Upper lobe of left lung (tissue), 4 donors: ENCODE data around the gene SPG7.

Experiments used
- EP300 ChIP-seq, 4 donors: sonication (generic); formaldehyde crosslinking; IDR thresholded peaks; one replicate each; pipeline ENCODE4 v1.5.1; 2017; ENCODE audit warnings: antibody characterized with exemption in 4 of 4, control low read depth in 2 of 4
- POLR2A ChIP-seq, 4 donors: fragments of 450-650 bp; IDR thresholded peaks; one replicate each; pipeline ENCODE4 v1.5.1; 2016 to 2017; ENCODE audit warnings: antibody characterized with exemption in 4 of 4, mild to moderate bottlenecking in 2 of 4
- POLR2AphosphoS5 ChIP-seq, 2 donors: sonication (generic); formaldehyde crosslinking; IDR thresholded peaks; one replicate each; pipeline ENCODE4 v1.5.1; 2017; ENCODE audit warnings: antibody characterized with exemption in 2 of 2
- TF ChIP-seq, protein P1 (sequence below), 6 experiments: fragments of 450-650 bp in 4 of 6; fragments of 200-600 bp in 2 of 6; sonication (generic) in 2 of 6; IDR thresholded peaks; one replicate each; pipeline ENCODE4 v1.5.1; 2016 to 2019; ENCODE audit warnings: antibody characterized with exemption in 6 of 6

DNA sequence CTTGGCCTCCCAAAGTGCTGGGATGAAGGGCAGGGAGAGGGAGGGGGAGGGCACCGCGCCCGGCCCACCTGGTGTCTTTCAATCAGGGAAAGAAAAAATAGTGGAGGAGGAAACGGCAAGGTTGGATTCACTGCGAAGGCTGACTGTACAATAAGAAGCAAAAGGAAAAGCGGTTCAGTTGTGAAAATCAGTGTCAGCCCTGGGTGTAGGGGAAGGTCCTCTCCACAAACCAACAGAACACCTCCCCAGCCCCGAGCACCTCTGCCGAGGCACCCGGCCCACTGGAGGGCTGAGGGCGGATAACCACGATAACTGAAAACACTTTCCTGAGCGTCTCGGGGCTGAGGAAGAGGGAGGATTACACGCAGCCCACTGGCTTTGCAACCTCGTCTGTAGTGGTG, 1.4 kb upstream of the SPG7 start:
- TF ChIP-seq, protein P1, sequence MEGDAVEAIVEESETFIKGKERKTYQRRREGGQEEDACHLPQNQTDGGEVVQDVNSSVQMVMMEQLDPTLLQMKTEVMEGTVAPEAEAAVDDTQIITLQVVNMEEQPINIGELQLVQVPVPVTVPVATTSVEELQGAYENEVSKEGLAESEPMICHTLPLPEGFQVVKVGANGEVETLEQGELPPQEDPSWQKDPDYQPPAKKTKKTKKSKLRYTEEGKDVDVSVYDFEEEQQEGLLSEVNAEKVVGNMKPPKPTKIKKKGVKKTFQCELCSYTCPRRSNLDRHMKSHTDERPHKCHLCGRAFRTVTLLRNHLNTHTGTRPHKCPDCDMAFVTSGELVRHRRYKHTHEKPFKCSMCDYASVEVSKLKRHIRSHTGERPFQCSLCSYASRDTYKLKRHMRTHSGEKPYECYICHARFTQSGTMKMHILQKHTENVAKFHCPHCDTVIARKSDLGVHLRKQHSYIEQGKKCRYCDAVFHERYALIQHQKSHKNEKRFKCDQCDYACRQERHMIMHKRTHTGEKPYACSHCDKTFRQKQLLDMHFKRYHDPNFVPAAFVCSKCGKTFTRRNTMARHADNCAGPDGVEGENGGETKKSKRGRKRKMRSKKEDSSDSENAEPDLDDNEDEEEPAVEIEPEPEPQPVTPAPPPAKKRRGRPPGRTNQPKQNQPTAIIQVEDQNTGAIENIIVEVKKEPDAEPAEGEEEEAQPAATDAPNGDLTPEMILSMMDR (IDR thresholded peaks at IDR 0.05) = no peak
- TF ChIP-seq POLR2A (IDR thresholded peaks at IDR 0.05) (no peak), POLR2AphosphoS5 (IDR thresholded peaks at IDR 0.05) (no peak), EP300 (IDR thresholded peaks at IDR 0.05) (no peak)
